ENCODE measurements around the gene TTBK2.

TTBK2 gene

GRCh38 chr15:42939841-42940240 lies 19.3 kb upstream of the TTBK2 start:
- DNase-seq, result no peak
- Histone ChIP-seq H3K9me3 (ENCODE audit: severe bottlenecking) (no peaks in the 10 kb centered on the region), H3K27me3 (ENCODE audit: insufficient read depth, low read depth, severe bottlenecking) (no peaks in the 10 kb centered on the region), H3K36me3 (peaks cover 6% of the 10 kb centered on the region; the same call in 1 of the 2 replicates), H3K4me3 (ENCODE audit: low read depth, low read length) (no peak overlapping the region), H3K27ac (no peak overlapping the region)
- no peak for TF ChIP-seq CTCF (IDR thresholded peaks at IDR 0.05; ENCODE audit: low read depth, low read length)

GRCh38 chr15:42937143-42937542 lies 16.6 kb upstream of the TTBK2 start:
- no peaks in the 10 kb centered on the region for H3K36me3 ChIP-seq
- H3K27ac ChIP-seq, result no peak overlapping the region
- no peak for TF ChIP-seq CTCF (IDR thresholded peaks at IDR 0.05; ENCODE audit: low read depth, low read length)
- H3K9me3 ChIP-seq (ENCODE audit: severe bottlenecking), result no peaks in the 10 kb centered on the region
- no peaks in the 10 kb centered on the region for H3K27me3 ChIP-seq (ENCODE audit: insufficient read depth, low read depth, severe bottlenecking)
- H3K4me3 ChIP-seq (ENCODE audit: low read depth, low read length), result no peak overlapping the region
- no peak for DNase-seq

DNA sequence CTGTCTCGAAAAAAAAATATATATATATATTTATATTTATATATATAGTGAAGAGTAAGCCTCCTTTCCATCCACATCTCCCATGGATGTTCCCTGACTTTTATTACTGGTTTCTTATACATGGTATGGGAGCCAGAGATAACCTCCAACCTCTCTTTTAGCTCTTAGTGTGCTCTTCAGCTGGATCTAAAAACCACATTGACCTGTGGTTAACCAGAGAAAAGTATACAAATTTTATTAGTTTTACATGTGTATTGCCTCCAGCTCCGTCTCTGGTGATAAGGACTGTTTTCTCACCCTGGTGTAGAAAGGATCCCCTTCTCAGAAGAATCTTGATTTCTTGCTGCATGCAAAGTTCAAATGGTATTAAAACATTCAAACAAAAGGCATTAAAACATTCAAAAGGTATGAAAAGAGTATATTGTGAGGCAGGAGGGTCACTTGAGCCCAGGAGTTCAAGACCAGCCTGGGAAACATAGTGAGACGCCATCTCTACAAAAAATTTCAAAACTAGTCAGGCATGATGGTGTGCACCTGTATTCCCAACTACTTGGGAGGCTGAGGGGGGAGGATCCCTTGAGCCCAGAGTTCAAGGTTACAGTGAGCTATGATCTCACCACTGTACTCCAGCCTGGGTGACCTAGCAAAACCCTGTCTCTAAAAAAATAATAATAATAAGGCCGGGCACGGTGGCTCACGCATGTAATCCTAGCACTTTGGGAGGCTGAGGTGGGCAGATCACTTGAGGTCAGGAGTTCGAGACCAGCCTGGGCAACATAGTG lies 13.5 kb upstream of the TTBK2 start:
- TF ChIP-seq CTCF (IDR thresholded peaks at IDR 0.05; ENCODE audit: low read depth, low read length), result no peak
- DNase-seq, result no peak
- Histone ChIP-seq H3K27me3 (ENCODE audit: insufficient read depth, low read depth, severe bottlenecking) (no peaks in the 10 kb centered on the region), H3K27ac (no peak overlapping the region), H3K9me3 (ENCODE audit: severe bottlenecking) (no peaks in the 10 kb centered on the region), H3K36me3 (no peaks in the 10 kb centered on the region), H3K4me3 (ENCODE audit: low read depth, low read length) (no peak overlapping the region)

DNA sequence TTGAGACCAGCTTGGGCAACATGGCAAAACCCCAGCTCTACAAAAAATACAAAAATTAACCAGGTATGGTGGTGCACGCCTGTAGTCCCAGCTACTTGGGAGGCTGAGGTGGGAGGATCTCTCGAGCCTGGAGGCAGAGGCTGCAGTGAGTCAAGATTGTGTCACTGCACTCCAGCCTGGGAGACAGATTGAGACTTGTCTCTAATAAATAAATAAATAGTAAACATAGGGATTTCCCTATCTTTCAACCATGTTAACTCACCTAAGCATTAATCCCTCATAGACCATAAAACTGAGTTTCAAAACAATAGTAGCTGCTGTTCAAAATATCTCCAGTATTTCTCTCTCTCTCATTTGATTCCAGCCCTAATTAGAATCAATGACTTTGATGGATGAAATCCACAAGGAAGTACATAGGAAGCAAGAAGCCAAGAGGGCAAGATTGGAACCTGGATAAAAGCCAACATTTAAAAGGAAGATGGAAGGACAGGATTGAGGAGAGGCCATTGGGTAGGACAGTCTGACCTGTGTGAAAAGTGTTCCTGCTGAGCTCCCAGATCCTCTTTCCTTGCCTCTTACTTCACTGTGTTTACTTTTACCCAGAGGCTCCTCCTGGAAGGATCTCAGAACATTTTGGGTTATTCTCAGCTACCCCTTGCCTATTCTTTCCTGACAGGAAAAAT lies 12.4 kb upstream of the TTBK2 start:
- no peaks in the 10 kb centered on the region for H3K9me3 ChIP-seq (ENCODE audit: severe bottlenecking)
- no peaks in the 10 kb centered on the region for H3K36me3 ChIP-seq
- H3K27me3 ChIP-seq (ENCODE audit: insufficient read depth, low read depth, severe bottlenecking), result no peaks in the 10 kb centered on the region
- DNase-seq, result no peak
- H3K27ac ChIP-seq, result no peak overlapping the region
- no peak for TF ChIP-seq CTCF (IDR thresholded peaks at IDR 0.05; ENCODE audit: low read depth, low read length)
- no peak overlapping the region for H3K4me3 ChIP-seq (ENCODE audit: low read depth, low read length)

- H3K27ac ChIP-seq, result no peak overlapping the region
- DNase-seq, result no peak
- H3K27me3 ChIP-seq (ENCODE audit: insufficient read depth, low read depth, severe bottlenecking), result no peaks in the 10 kb centered on the region
- H3K9me3 ChIP-seq (ENCODE audit: severe bottlenecking), result no peaks in the 10 kb centered on the region
- H3K4me3 ChIP-seq (ENCODE audit: low read depth, low read length), result no peak overlapping the region
- no peak for TF ChIP-seq CTCF (IDR thresholded peaks at IDR 0.05; ENCODE audit: low read depth, low read length)
- H3K36me3 ChIP-seq, result no peaks in the 10 kb centered on the region
Measured at GRCh38 chr15:42931702-42932486, 11.3 kb upstream of the TTBK2 start.

Data from WERI-Rb-1 (cell line).